Sigmoid colon (tissue), 4 donors: ENCODE results near the gene MED13L.

Source experiments
- EP300 ChIP-seq, 4 donors: sonication (generic); formaldehyde crosslinking; IDR thresholded peaks; one replicate each; pipeline ENCODE4 v1.6.1; 2017; ENCODE audit warnings: antibody characterized with exemption in 4 of 4
- POLR2A ChIP-seq, 2 donors: fragments of 450-650 bp; IDR thresholded peaks; one replicate each; pipeline ENCODE4 v1.6.1; 2016; ENCODE audit warnings: antibody characterized with exemption in 2 of 2, mild to moderate bottlenecking in 2 of 2, moderate library complexity in 2 of 2
- POLR2AphosphoS5 ChIP-seq, 4 donors: sonication (generic); formaldehyde crosslinking; IDR thresholded peaks; one replicate each; pipeline ENCODE4 v1.6.1; 2017; ENCODE audit warnings: antibody characterized with exemption in 4 of 4
- TF ChIP-seq, protein P1 (sequence below), 4 experiments: fragments of 450-650 bp in 3 of 4; fragments of 200-600 bp in 1 of 4; IDR thresholded peaks; one replicate each; pipeline ENCODE4 v1.5.1; 2016 to 2019; ENCODE audit warnings: antibody characterized with exemption in 4 of 4, mild to moderate bottlenecking in 3 of 4, moderate library complexity in 2 of 4

- TF ChIP-seq, protein P1, sequence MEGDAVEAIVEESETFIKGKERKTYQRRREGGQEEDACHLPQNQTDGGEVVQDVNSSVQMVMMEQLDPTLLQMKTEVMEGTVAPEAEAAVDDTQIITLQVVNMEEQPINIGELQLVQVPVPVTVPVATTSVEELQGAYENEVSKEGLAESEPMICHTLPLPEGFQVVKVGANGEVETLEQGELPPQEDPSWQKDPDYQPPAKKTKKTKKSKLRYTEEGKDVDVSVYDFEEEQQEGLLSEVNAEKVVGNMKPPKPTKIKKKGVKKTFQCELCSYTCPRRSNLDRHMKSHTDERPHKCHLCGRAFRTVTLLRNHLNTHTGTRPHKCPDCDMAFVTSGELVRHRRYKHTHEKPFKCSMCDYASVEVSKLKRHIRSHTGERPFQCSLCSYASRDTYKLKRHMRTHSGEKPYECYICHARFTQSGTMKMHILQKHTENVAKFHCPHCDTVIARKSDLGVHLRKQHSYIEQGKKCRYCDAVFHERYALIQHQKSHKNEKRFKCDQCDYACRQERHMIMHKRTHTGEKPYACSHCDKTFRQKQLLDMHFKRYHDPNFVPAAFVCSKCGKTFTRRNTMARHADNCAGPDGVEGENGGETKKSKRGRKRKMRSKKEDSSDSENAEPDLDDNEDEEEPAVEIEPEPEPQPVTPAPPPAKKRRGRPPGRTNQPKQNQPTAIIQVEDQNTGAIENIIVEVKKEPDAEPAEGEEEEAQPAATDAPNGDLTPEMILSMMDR (IDR thresholded peaks at IDR 0.05) = no peak
- TF ChIP-seq EP300 (IDR thresholded peaks at IDR 0.05) (no peak), POLR2AphosphoS5 (IDR thresholded peaks at IDR 0.05) (no peak), POLR2A (IDR thresholded peaks at IDR 0.05) (no peak)
Observed at GRCh38 chr12:116104167-116104767, 173.2 kb downstream of the MED13L start.
